NB4 (cell line): ENCODE data around the gene FASN.
"Not testable (repeated sequence)": the region's sequence is repeated elsewhere in the genome, so short reads cannot be mapped to it uniquely, and the experiment has no call there.

ENCODE experiments used
- DNase-seq: peaks from one replicate; pipeline ENCODE4 v3.0.0; 2010; ENCODE audit warnings: low read depth
- H3K4me3 ChIP-seq: one replicate; pipeline ENCODE4 v1.5.1; 2011; ENCODE audit warnings: mild to moderate bottlenecking, low read depth, low read length, moderate library complexity
- CTCF ChIP-seq: IDR thresholded peaks from one replicate; pipeline ENCODE4 v1.5.1; 2012; ENCODE audit warnings: low read depth, low read length
- MAX ChIP-seq: IDR thresholded peaks from 2 replicates; pipeline ENCODE4 v1.6.1; 2011; ENCODE audit warnings: low read depth, low read length
- MYC ChIP-seq: IDR thresholded peaks from 2 replicates; pipeline ENCODE4 v1.6.1; 2011; ENCODE audit warnings: low read depth, low read length
- POLR2A ChIP-seq: IDR thresholded peaks from 2 replicates; pipeline ENCODE4 v1.6.1; 2011; ENCODE audit warnings: mild to moderate bottlenecking; ENCODE audit not compliant: insufficient read length; ENCODE audit errors: extremely low read depth

Gene FASN

GRCh38 chr17:82098169-82098938, at the start of gene FASN:
Gene FASN, minus strand, starts transcription at chr17:82098236. Its CDS starts 1,791 bp downstream, at chr17:82096445.
- TF ChIP-seq CTCF (no peak), MYC (peak; percentile 63), POLR2A (peak; percentile 79), MAX (peak; percentile 75)
- H3K4me3 ChIP-seq: peak within 1 kb of the TSS; percentile 86
- DNase-seq: peak; percentile 96

GRCh38 chr17:82146663-82147654, 48.9 kb upstream of the FASN start:
- no peak overlapping the region for H3K4me3 ChIP-seq
- DNase-seq: no peak
- TF ChIP-seq POLR2A (no peak), MAX (no peak), CTCF (no peak), MYC (no peak)

- no peak overlapping the region for H3K4me3 ChIP-seq
- DNase-seq: no peak
- no peak for TF ChIP-seq CTCF
- no peak for TF ChIP-seq MAX
- TF ChIP-seq POLR2A: no peak
- TF ChIP-seq MYC: no peak
Measured at GRCh38 chr17:82145550-82146155, 47.6 kb upstream of the FASN start.

GRCh38 chr17:82143333-82143732, 45.3 kb upstream of the FASN start:
- no peak for DNase-seq

GRCh38 chr17:82139961-82140360, 41.9 kb upstream of the FASN start:
- not testable (repeated sequence) for DNase-seq, H3K4me3 ChIP-seq

More at GRCh38 chr17:82143333-82143732, 45.3 kb upstream of the FASN start:
- no peak overlapping the region for H3K4me3 ChIP-seq
- TF ChIP-seq CTCF (no peak), MYC (no peak), POLR2A (no peak)

- no peak overlapping the region for H3K4me3 ChIP-seq
- TF ChIP-seq CTCF: no peak
- TF ChIP-seq POLR2A: no peak
- no peak for TF ChIP-seq MAX
- TF ChIP-seq MYC: no peak
- DNase-seq: no peak
Measured at GRCh38 chr17:82138511-82138992, 40.5 kb upstream of the FASN start.
